Activated T-helper 1 cell treated with anti-CD3 and anti-CD28 coated beads, Interleukin-12 subunit alpha, Interleukin-12 subunit beta, Interleukin-2, Interleukin-4 antibody, amounts not matched to agents 30 ng/mL and 10 ng/mL and 1 ng/mL, durations not matched to agents 14 hours and 24 hours and 36 hours (primary cell): ENCODE results near the gene FLNB. TPM values are rescaled to one million over a fixed set of nuclear protein-coding genes. Genes with fewer than 3 reads are reported as not detected.

ENCODE experiments used
- DNase-seq: peaks from one replicate; pipeline ENCODE4 v3.0.0; 2021; ENCODE audit warnings: low spot score
- H3K27ac Mint-ChIP-seq: one replicate; pipeline ENCODE4 v1.8.0; 2021; ENCODE audit warnings: mild to moderate bottlenecking, mixed read lengths
- H3K27me3 Mint-ChIP-seq: one replicate; pipeline ENCODE4 v1.8.0; 2022; ENCODE audit warnings: mild to moderate bottlenecking, moderate library complexity, mixed read lengths; ENCODE audit not compliant: insufficient read depth
- H3K36me3 Mint-ChIP-seq: one replicate; pipeline ENCODE4 v1.8.0; 2021; ENCODE audit warnings: low read depth, mixed read lengths
- H3K4me1 Mint-ChIP-seq: one replicate; pipeline ENCODE4 v1.8.0; 2021; ENCODE audit warnings: low read depth, mixed read lengths
- H3K4me3 Mint-ChIP-seq: one replicate; pipeline ENCODE4 v1.8.0; 2021; ENCODE audit warnings: mild to moderate bottlenecking, moderate library complexity, mixed read lengths
- H3K9me3 Mint-ChIP-seq: one replicate; pipeline ENCODE4 v1.8.0; 2021; ENCODE audit warnings: mixed read lengths
- intact Hi-C: fragments of 100-400 bp; cut with micrococcal nuclease; formaldehyde crosslinking; loops from one replicate; pipeline ENCODE4 v1.15.1; 2024
- total RNA-seq: library from RNA; stranded (reverse); gene quantifications from 2 replicates; pipeline ENCODE4 v1.2.3, GENCODE V29; 2022

FLNB gene
- total RNA-seq, 1 donor from 2014 or later: 24.1 TPM

DNA sequence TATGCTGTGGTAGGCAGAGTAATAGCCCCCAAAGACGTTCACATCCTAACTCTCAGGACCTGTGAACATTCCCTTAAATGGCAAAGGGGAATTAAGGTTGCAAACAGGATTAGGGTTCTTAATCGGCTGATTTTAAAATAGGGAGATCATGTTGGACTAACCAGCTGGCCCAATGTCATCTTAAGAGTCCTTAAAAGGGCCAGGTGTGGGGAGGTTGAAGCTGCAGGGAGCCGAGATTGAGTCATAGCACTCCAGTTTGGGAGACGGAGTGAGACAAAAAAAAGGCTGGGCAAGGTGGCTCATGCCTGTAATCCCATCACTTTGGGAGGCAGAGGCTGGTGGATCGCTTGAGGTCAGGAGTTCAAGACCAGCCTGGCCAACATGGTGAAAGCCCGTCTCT lies 1.6 kb upstream of the FLNB start:
- intact Hi-C loops: loop anchor here (5.0 to 10.0 kb wide), 2 partner anchors 231 to 428 kb away; partner anchors contain the start of genes ABHD6 and PDHB
- H3K4me1 Mint-ChIP-seq: peaks cover 25% of the 10 kb centered on the region
- no peak overlapping the region for H3K27ac Mint-ChIP-seq
- peaks cover 2% of the 10 kb centered on the region for H3K27me3 Mint-ChIP-seq
- peak overlapping the region; percentile 54 for H3K4me3 Mint-ChIP-seq
- H3K36me3 Mint-ChIP-seq: peaks cover 6% of the 10 kb centered on the region
- DNase-seq: no peak
- H3K9me3 Mint-ChIP-seq: no peaks in the 10 kb centered on the region

DNA sequence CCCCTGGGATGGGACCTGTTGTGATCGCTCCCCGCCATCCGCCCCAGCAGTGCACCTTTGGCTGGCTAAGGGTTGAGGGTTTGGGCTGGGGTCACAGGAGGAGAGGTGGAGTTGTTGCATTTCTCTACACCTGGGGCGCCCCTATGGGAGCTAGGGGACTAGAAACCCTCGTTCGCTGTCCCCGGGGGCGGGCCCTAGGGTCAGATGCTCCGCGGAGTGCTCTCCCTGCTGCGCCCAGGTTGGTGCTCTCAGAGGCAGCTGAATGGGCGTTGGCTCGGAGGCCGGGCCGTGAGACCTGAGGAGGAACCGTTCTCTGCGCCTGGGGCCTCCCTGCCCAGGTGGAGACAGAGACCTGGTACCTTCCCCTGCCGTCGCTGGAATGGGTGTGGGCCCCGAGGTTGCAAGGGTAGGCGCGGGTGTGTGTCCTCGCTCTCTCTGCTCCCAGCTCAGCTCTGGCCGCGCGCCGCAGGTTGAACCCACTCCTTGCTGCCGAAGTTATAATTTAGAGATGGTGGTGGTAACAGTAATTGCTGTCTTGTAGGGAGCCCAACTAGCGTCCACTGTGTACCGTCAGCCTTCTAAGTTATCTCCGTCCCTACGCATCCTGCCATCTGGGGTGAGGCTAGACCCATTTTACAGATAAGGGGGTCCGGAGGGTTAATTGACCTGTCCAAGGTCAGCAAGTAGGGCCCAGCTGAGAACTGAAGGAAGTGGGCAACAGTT lies 965 bp downstream of the FLNB start:
- peak; percentile 16 for DNase-seq
- Mint-ChIP-seq H3K36me3 (peaks cover 8% of the 10 kb centered on the region), H3K4me1 (peaks cover 42% of the 10 kb centered on the region), H3K27me3 (peaks cover 2% of the 10 kb centered on the region), H3K9me3 (no peaks in the 10 kb centered on the region), H3K4me3 (peak overlapping the region; percentile 85), H3K27ac (peak overlapping the region; percentile 57)
- intact Hi-C loops: loop anchor here (2.0 to 10.0 kb wide), 6 partner anchors 64 to 426 kb away; partner anchors contain the start of genes ABHD6, HTD2, PDHB and RPP14

DNA sequence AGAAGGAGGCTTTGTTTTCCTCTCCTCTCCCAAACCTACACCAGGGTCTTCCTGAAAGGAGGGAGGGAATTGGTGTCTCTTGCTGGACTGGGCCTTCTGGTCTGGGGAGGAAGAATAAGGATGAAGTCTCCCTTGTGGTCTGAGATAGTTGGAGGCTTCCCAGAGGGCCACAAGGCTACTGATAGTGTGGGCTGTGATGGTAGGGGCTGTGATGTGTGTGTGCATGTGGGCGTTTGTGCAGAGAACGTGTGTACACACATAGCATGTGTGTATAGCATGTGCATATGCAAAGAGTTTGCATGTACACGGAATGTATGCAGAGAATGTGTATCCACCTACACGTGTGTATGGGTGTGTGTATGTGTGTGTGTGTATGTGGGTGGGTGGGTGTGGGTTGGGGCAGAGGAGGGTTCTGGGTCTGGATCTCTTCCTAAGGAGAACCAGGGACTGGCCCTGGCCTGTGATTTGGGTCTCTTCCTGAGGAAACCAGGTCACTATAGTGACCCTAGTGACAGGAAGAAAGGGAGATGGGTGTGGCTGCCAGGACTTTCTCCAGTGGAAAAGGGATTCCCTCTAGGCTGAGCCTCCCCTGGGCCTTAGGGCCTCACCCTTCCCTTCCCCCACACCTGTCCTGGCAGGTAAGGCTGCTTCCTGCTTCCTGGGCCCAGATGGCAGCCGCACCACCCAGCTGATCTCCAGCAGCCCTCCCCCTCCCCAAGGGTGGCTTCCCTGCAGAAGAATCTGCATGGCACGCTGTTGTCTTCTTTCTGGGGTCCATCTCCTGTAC lies 1.7 kb downstream of the FLNB start:
- Mint-ChIP-seq H3K27ac (peak overlapping the region; percentile 53), H3K36me3 (peaks cover 8% of the 10 kb centered on the region), H3K4me1 (peaks cover 42% of the 10 kb centered on the region), H3K4me3 (peak overlapping the region; percentile 85), H3K27me3 (peaks cover 2% of the 10 kb centered on the region), H3K9me3 (no peaks in the 10 kb centered on the region)
- DNase-seq: no peak
- intact Hi-C loops: loop anchor here (2.0 to 10.0 kb wide), 6 partner anchors 63 to 425 kb away; partner anchors contain the start of genes ABHD6, HTD2, PDHB and RPP14

DNA sequence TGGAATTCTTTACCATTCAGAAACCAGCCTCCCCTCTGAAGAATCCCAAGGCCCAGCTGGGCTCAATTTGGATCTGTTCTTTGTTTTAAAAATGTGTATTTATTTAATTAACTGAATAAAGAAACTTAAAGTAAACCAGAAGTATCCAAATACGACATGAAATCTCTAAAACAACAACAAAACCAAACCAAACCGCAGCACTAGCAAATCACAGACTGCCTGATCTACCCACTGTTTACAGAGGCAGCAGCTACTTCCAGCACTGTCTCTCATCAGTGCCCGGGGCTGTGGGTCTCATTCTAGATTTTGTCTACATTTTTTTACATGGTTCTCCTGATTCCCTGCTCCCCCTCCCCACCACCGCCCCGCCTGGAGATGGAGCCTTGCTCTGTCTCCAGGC lies 2.3 kb downstream of the FLNB start:
- Mint-ChIP-seq H3K9me3 (no peaks in the 10 kb centered on the region), H3K27ac (no peak overlapping the region), H3K36me3 (peaks cover 10% of the 10 kb centered on the region), H3K4me1 (peaks cover 48% of the 10 kb centered on the region), H3K27me3 (peaks cover under 1% of the 10 kb centered on the region), H3K4me3 (peak overlapping the region; percentile 85)
- no peak for DNase-seq
- intact Hi-C loops: no loop called here

DNA sequence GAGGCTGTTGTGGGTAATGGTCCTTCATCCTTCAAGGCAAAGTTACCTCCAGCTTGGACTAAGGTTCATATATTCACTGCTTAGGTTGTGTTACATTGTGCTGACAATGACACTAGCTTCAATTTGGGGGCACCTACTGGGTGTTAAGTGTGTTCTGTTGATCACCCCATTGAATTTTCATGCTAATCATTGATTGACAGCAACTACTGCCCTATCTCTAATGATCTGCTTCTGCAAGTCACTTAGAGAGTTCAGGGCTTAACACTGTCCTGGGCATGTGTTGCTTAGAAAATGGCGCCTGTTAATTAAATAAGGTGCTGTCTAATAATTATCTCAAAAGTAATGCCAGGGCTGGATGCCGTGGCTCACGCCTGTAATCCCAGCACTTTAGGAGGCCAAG lies 3.4 kb downstream of the FLNB start:
- intact Hi-C loops: no loop called here
- peak overlapping the region; percentile 85 for H3K4me3 Mint-ChIP-seq
- H3K36me3 Mint-ChIP-seq: peaks cover 11% of the 10 kb centered on the region
- peaks cover 49% of the 10 kb centered on the region for H3K4me1 Mint-ChIP-seq
- no peaks in the 10 kb centered on the region for H3K27me3 Mint-ChIP-seq
- no peak overlapping the region for H3K27ac Mint-ChIP-seq
- no peak for DNase-seq
- H3K9me3 Mint-ChIP-seq: no peaks in the 10 kb centered on the region

DNA sequence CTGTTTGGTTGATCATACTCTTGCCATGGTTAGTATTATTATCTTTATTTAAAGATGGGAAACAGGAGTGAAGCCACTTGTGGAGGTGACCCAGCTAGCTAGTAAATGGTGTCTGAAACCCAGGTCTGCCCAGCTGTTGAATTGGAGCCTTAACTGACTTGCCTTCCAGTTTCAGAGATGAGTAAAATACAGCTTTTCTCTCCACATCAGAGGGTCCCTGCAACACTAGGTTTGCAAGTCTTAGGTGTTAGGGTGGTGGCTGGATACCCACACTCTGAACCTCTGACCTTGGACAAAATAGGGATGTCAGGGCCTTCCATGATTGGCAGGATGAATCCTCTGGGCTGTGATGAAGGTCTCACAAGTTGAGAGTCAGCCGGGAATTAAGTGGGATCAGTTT lies 4.1 kb downstream of the FLNB start:
- H3K4me1 Mint-ChIP-seq: peaks cover 49% of the 10 kb centered on the region
- peak overlapping the region; percentile 30 for H3K4me3 Mint-ChIP-seq
- peaks cover 11% of the 10 kb centered on the region for H3K36me3 Mint-ChIP-seq
- H3K9me3 Mint-ChIP-seq: no peaks in the 10 kb centered on the region
- DNase-seq: no peak
- H3K27me3 Mint-ChIP-seq: no peaks in the 10 kb centered on the region
- H3K27ac Mint-ChIP-seq: peak overlapping the region; percentile 43
- intact Hi-C loops: no loop called here

DNA sequence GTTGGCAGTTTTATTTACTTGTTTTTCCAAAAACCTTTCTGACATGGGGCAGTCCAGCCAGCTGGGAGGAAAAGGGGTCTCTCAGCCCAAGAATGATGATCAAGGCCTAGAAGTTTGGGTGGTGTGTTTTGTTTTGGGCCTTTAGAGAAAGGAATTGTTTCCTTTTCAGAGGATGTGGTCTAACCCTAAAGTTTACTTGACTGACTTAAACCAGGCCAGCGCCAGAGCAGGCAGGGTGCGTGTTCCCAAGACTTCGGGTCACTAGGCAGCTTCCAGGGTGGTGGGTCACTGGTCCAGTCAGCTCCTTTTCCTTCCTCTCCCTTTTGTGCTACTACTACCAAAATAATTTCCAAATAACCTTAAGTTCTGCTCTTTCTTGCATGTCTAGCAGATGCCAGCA lies 4.9 kb downstream of the FLNB start:
- peak overlapping the region; percentile 58 for H3K27ac Mint-ChIP-seq
- DNase-seq: no peak
- H3K36me3 Mint-ChIP-seq: peaks cover 11% of the 10 kb centered on the region
- H3K4me3 Mint-ChIP-seq: peak overlapping the region; percentile 57
- H3K4me1 Mint-ChIP-seq: peaks cover 54% of the 10 kb centered on the region
- H3K27me3 Mint-ChIP-seq: no peaks in the 10 kb centered on the region
- no peaks in the 10 kb centered on the region for H3K9me3 Mint-ChIP-seq
- intact Hi-C loops: no loop called here

DNA sequence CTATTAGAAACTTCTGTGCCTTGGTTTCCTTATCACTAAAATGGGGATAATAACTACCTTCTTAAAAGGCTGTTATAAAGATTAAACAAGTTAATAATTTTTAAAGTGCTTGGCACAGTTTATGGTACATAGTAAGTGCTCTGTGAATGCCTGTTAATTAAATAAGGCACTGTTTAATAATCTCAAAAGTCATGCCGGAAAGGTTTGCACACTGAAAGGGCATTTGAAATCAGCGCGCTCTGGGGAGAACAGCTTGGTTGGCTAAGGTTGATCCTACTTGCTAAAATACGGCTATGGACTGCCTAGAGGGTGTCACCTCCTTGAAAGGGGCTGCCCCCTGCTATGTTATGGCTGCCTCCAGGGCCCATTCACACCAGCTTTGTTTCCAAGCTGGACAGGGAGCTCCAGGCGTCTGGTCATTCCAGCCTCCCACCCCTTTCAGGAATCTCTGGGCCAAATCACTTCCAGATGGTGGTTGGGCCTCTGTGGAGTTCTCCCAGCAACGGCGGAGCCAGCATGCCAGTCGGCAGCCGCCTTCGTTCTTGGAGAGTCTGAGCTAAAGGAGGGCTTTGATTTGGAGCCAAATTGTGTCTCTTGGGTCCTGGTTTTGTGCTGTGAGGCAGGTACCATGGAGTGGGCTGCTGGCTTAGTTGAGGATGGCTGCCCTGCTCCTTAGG lies 5.9 kb downstream of the FLNB start:
- Mint-ChIP-seq H3K9me3 (no peaks in the 10 kb centered on the region), H3K27me3 (no peaks in the 10 kb centered on the region), H3K4me3 (no peak overlapping the region), H3K36me3 (peaks cover 11% of the 10 kb centered on the region), H3K4me1 (peaks cover 57% of the 10 kb centered on the region), H3K27ac (no peak overlapping the region)
- DNase-seq: no peak
- intact Hi-C loops: no loop called here

DNA sequence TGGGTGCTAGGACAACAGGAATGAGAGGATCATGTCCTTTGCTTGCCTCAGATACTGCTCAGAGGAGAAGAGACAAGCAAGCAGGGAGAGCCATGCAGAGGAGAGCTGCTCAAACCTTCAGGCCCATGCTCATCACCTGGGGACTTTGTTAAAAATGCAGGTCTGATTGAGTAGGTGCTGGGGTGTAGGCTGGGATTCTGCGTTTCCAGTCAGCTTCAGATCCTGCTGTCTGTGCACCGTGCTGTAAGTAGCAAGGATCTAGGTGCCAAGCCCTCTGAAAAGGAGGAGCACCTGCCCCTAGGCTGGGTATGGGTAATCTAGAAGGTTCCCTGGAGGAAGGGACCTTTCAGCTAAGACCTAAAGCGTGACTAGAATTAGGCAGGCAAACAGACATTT lies 7.3 kb downstream of the FLNB start:
- H3K4me1 Mint-ChIP-seq: peaks cover 57% of the 10 kb centered on the region

DNA sequence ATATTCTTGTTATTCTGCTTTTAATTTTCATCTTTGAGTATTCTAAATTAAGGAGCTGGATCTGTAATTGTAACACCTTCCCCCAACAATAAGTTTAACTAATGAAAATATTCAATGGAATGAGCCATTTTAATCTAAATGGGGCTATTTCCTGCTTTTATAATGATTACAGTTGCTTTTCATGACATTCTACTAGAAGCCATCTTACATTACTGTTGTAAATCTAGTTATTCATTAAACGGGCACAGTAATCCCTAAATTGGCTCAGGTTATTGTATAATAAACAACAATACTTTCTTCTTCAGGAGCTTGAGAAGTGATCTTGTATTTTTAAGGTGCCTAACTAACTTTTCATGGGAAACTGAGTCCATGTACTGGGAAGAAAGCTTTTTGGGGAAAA lies 8.5 kb downstream of the FLNB start:
- Mint-ChIP-seq H3K9me3 (no peaks in the 10 kb centered on the region), H3K4me3 (no peak overlapping the region), H3K27ac (no peak overlapping the region), H3K27me3 (peaks cover under 1% of the 10 kb centered on the region), H3K4me1 (peaks cover 54% of the 10 kb centered on the region), H3K36me3 (peaks cover 5% of the 10 kb centered on the region)
- intact Hi-C loops: no loop called here
- DNase-seq: no peak

More for the DNA sequence above, 7.3 kb downstream of the FLNB start:
- Mint-ChIP-seq H3K9me3 (no peaks in the 10 kb centered on the region), H3K27ac (no peak overlapping the region), H3K36me3 (peaks cover 8% of the 10 kb centered on the region), H3K27me3 (no peaks in the 10 kb centered on the region), H3K4me3 (no peak overlapping the region)
- DNase-seq: no peak
- intact Hi-C loops: no loop called here

DNA sequence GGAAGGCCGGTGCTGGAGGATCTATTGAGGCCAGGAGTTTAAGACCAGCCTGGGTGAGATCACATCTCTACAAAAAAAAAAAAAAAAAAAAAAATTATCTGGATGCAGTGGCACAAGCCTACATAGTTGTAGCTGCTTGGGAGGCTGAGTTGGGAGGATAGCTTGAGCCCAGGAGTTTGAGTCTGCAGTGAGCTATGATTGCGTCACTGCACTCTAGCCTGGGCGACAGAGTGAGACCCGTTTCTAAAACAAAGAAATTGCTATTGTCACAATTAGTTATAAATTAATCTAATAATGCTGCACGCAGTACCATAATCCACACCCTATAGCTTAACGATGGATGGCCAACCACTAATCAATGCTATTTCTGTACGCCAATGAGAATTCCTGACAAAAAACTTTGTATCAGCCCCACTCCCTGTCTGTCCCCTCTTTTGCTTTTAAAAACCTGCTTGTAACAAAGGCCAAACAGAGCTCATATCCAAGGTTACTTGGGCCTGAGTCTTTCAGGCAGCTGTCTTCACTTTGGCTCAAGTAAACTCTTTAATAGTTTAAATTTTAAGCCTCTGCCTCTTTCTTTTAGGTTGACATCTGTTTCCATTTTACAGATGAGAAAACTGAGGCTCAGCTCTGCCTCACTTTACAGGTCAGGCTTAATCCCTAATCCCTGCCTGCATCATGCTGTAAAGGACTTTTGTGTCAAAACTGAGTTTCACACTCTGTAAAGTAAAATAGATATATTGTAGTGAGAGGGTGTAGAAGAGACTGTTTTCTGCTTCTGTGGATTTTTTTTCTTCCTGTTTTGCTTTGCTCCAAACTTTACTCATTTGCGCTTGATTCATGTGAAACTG lies 10.9 kb downstream of the FLNB start:
- H3K4me3 Mint-ChIP-seq: no peak overlapping the region
- no peaks in the 10 kb centered on the region for H3K9me3 Mint-ChIP-seq
- DNase-seq: no peak
- peaks cover 2% of the 10 kb centered on the region for H3K27me3 Mint-ChIP-seq
- peaks cover 3% of the 10 kb centered on the region for H3K36me3 Mint-ChIP-seq
- peak overlapping the region; percentile 49 for H3K27ac Mint-ChIP-seq
- intact Hi-C loops: no loop called here
- H3K4me1 Mint-ChIP-seq: peaks cover 54% of the 10 kb centered on the region

DNA sequence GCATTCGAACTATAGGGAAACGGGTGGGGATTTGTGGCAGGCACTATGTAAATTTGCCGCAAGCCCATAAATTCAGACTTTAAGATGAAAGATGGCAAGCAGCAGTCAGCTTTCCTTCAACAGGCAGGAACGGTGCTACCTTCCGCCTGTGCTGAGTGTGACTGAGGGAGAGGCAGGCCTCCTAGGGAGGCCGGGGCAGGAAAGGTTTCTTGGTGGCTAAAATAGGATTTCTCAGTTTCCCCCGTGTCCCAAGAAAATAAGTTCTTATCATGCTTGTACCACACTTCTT lies 12.5 kb downstream of the FLNB start:
- intact Hi-C loops: no loop called here
- Mint-ChIP-seq H3K4me1 (peaks cover 51% of the 10 kb centered on the region), H3K27ac (no peak overlapping the region), H3K4me3 (no peak overlapping the region), H3K27me3 (peaks cover 2% of the 10 kb centered on the region), H3K36me3 (peaks cover under 1% of the 10 kb centered on the region), H3K9me3 (no peaks in the 10 kb centered on the region)
- no peak for DNase-seq
